Measurements from ENCODE around the gene TMEM72.

The TMEM72 gene

GRCh38 chr10:44931621-44932516 lies 20.7 kb downstream of the TMEM72 start:
- DNase-seq (ENCODE audit: extremely low spot score, insufficient read length, low read depth), result no peak

GRCh38 chr10:44932517-44933450 lies 21.6 kb downstream of the TMEM72 start:
- DNase-seq (ENCODE audit: extremely low spot score, insufficient read length, low read depth) (peak; percentile 74), FAIRE-seq (peak; percentile 98)

More at GRCh38 chr10:44931621-44932516, 20.7 kb downstream of the TMEM72 start:
- FAIRE-seq, result no peak

- no peak for DNase-seq (ENCODE audit: extremely low spot score, insufficient read length, low read depth)
- no peak for FAIRE-seq
These were observed 22.5 kb downstream of the TMEM72 start for GRCh38 chr10:44933451-44934321.

GRCh38 chr10:44934416-44935200 lies 23.5 kb downstream of the TMEM72 start:
- no peak for DNase-seq (ENCODE audit: extremely low spot score, insufficient read length, low read depth)

GRCh38 chr10:44935201-44935965 lies 24.2 kb downstream of the TMEM72 start:
- no peak for DNase-seq (ENCODE audit: extremely low spot score, insufficient read length, low read depth)
- no peak for FAIRE-seq

More at GRCh38 chr10:44934416-44935200, 23.5 kb downstream of the TMEM72 start:
- FAIRE-seq, result no peak

GRCh38 chr10:44935966-44936295 lies 24.8 kb downstream of the TMEM72 start:
- FAIRE-seq (no peak), DNase-seq (ENCODE audit: extremely low spot score, insufficient read length, low read depth) (no peak)

GRCh38 chr10:44936314-44936975 lies 25.3 kb downstream of the TMEM72 start:
- FAIRE-seq (no peak), DNase-seq (ENCODE audit: extremely low spot score, insufficient read length, low read depth) (no peak)

GRCh38 chr10:44937196-44938005 lies 26.3 kb downstream of the TMEM72 start:
- FAIRE-seq (no peak), DNase-seq (ENCODE audit: extremely low spot score, insufficient read length, low read depth) (no peak)

GRCh38 chr10:44938956-44939355 lies 27.8 kb downstream of the TMEM72 start:
- FAIRE-seq, result no peak

GRCh38 chr10:44939691-44940401 lies 28.7 kb downstream of the TMEM72 start:
- FAIRE-seq (no peak), DNase-seq (ENCODE audit: extremely low spot score, insufficient read length, low read depth) (no peak)

More at GRCh38 chr10:44938956-44939355, 27.8 kb downstream of the TMEM72 start:
- DNase-seq (ENCODE audit: extremely low spot score, insufficient read length, low read depth), result no peak

- FAIRE-seq, result peak; percentile 49
- DNase-seq (ENCODE audit: extremely low spot score, insufficient read length, low read depth), result no peak
These were observed 33.2 kb downstream of the TMEM72 start for GRCh38 chr10:44944354-44944753.

- DNase-seq (ENCODE audit: extremely low spot score, insufficient read length, low read depth) (no peak), FAIRE-seq (no peak)
These were observed 35.1 kb downstream of the TMEM72 start for GRCh38 chr10:44946205-44946604.

- DNase-seq (ENCODE audit: extremely low spot score, insufficient read length, low read depth) (no peak), FAIRE-seq (peak; percentile 85)
These were observed 36.4 kb downstream of the TMEM72 start for GRCh38 chr10:44947371-44948152.

- FAIRE-seq, result peak; percentile 9
- DNase-seq (ENCODE audit: extremely low spot score, insufficient read length, low read depth), result no peak
These were observed 37.5 kb downstream of the TMEM72 start for GRCh38 chr10:44948642-44949041.

- FAIRE-seq, result peak; percentile 49
These were observed 38.1 kb downstream of the TMEM72 start for GRCh38 chr10:44949127-44949802.

More at GRCh38 chr10:44949127-44949802, 38.1 kb downstream of the TMEM72 start:
- no peak for DNase-seq (ENCODE audit: extremely low spot score, insufficient read length, low read depth)

Data from GM18507 (cell line).